T47D (cell line): Measurements from ENCODE around the gene CH25H.
A peak's percentile ranks its signal among the peaks of the same experiment; 100 is the strongest.
"Not testable (repeated sequence)": the region's sequence is repeated elsewhere in the genome, so short reads cannot be mapped to it uniquely, and the experiment has no call there.

Source experiments
- DNase-seq, 2 experiments: peaks; one replicate each; pipeline versions ENCODE4 v3.0.0 to v3.0.0-alpha.2; 2011 to 2012; ENCODE audit warnings: low read depth in 1 of 2, low spot score in 1 of 2
- JUND ChIP-seq: IDR thresholded peaks from 2 replicates; pipeline ENCODE4 v1.6.1; 2012; ENCODE audit warnings: low read depth
- in situ Hi-C: cut with HindIII; loops from 2 replicates; pipeline ENCODE4 v1.10.0; 2016; ENCODE audit warnings: low sequenced_read_pairs, low pct_unique_long_range_greater_than_20kb

The CH25H gene

GRCh38 chr10:89206402-89207180 lies 526 bp downstream of the CH25H start:
- DNase-seq = peak in 1 of 2 experiments; percentile 23
- in situ Hi-C loops = loop anchor here (25.0 kb wide), 1 partner anchor 269 kb away; no protein-coding TSS in a partner anchor
- no peak for TF ChIP-seq JUND

GRCh38 chr10:89204621-89205185 lies 2.4 kb downstream of the CH25H start:
- no peak for DNase-seq
- in situ Hi-C loops = loop anchor here (25.0 kb wide), 1 partner anchor 267 kb away; no protein-coding TSS in a partner anchor
- TF ChIP-seq JUND = no peak

GRCh38 chr10:89203237-89203636 lies 3.9 kb downstream of the CH25H start:
- no peak for TF ChIP-seq JUND
- DNase-seq = no peak
- in situ Hi-C loops = loop anchor here (25.0 kb wide), 1 partner anchor 266 kb away; no protein-coding TSS in a partner anchor

- in situ Hi-C loops = loop anchor here (25.0 kb wide), 1 partner anchor 265 kb away; no protein-coding TSS in a partner anchor
- no peak for DNase-seq
- TF ChIP-seq JUND = no peak
Measured at GRCh38 chr10:89202033-89202425, 5.1 kb downstream of the CH25H start.

GRCh38 chr10:89201345-89202032 lies 5.6 kb downstream of the CH25H start:
- no peak for TF ChIP-seq JUND
- in situ Hi-C loops = loop anchor here (25.0 kb wide), 1 partner anchor 264 kb away; no protein-coding TSS in a partner anchor
- no peak for DNase-seq

- in situ Hi-C loops = no loop called here
- no peak for TF ChIP-seq JUND
- DNase-seq = no peak
Measured at GRCh38 chr10:89197473-89197872, 9.6 kb downstream of the CH25H start.

GRCh38 chr10:89191301-89191700 lies 15.8 kb downstream of the CH25H start:
- in situ Hi-C loops = not testable (repeated sequence)

GRCh38 chr10:89189211-89189734 lies 17.8 kb downstream of the CH25H start:
- in situ Hi-C loops = no loop called here
- TF ChIP-seq JUND = no peak
- no peak for DNase-seq

More at GRCh38 chr10:89191301-89191700, 15.8 kb downstream of the CH25H start:
- DNase-seq = not testable (repeated sequence)

GRCh38 chr10:89185658-89186057 lies 21.5 kb downstream of the CH25H start:
- TF ChIP-seq JUND = no peak
- in situ Hi-C loops = no loop called here
- no peak for DNase-seq

GRCh38 chr10:89184638-89185037 lies 22.5 kb downstream of the CH25H start:
- no peak for TF ChIP-seq JUND
- no peak for DNase-seq
- in situ Hi-C loops = no loop called here

GRCh38 chr10:89183571-89183970 lies 23.5 kb downstream of the CH25H start:
- no peak for DNase-seq

GRCh38 chr10:89182894-89183293 lies 24.2 kb downstream of the CH25H start:
- TF ChIP-seq JUND = no peak
- in situ Hi-C loops = no loop called here

More at GRCh38 chr10:89183571-89183970, 23.5 kb downstream of the CH25H start:
- in situ Hi-C loops = no loop called here
- no peak for TF ChIP-seq JUND

More at GRCh38 chr10:89182894-89183293, 24.2 kb downstream of the CH25H start:
- DNase-seq = no peak
